Measurements from ENCODE around the gene CNNM3.
A peak's percentile ranks its signal among the peaks of the same experiment; 100 is the strongest.

Gene CNNM3

DNA sequence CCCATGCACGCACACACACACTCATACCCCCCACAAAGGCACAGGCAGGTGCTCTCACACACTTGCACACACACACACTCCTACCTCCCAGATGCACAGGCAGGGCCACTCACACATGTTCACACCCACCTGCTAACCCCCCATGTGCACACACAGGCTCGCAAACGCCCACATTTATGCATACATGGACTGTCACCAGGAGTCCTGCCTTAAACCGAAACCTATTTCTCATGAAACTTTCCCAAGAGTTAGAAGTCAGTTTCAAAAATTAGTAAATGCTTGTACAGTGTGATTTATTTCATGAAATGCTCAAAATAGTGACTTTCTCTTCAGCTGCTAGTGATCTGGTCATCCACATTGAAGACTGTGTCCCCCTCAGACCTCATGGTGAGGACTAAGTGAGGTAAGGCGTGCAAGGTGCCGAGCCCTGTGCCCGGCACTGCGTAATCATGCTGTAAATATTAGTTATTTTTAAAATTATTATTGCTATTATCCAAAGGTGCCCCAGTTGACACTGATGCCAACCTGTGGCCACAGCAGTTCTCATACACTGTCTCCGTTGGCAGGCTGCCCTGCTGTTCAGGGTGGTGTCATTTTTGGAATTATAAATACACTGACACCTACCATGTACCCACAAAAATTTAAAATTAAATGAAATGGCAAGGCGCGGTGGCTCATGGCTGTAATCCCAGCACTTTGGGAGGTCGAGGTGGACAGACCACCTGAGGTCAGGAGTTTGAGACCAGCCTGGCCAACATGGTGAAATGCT, 43.0 kb upstream of the CNNM3 start:
- no peak for TF ChIP-seq ZFX (IDR thresholded peaks at IDR 0.05)
- no peak overlapping the region for H3K27ac ChIP-seq

DNA sequence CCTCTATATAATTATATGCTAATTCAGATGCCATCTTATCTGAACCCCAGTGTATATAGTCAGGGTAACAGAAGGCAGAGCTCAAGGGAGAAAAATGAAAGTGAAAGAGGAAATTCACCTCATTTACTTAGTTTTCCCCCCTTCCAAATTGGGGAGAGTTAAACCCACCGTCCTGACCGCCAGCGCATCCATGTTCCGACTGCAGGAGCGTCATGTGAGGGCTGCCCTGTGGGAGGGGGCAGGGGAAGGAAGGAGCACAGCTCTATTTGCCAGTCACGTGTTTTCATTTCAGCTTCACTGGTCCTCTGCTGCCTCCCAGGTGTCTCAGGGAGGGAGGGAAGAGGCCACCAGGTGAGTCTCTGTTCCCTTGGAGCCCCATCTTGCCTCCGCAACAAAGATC, 42.1 kb upstream of the CNNM3 start:
- no peak overlapping the region for H3K27ac ChIP-seq
- TF ChIP-seq, protein P1, sequence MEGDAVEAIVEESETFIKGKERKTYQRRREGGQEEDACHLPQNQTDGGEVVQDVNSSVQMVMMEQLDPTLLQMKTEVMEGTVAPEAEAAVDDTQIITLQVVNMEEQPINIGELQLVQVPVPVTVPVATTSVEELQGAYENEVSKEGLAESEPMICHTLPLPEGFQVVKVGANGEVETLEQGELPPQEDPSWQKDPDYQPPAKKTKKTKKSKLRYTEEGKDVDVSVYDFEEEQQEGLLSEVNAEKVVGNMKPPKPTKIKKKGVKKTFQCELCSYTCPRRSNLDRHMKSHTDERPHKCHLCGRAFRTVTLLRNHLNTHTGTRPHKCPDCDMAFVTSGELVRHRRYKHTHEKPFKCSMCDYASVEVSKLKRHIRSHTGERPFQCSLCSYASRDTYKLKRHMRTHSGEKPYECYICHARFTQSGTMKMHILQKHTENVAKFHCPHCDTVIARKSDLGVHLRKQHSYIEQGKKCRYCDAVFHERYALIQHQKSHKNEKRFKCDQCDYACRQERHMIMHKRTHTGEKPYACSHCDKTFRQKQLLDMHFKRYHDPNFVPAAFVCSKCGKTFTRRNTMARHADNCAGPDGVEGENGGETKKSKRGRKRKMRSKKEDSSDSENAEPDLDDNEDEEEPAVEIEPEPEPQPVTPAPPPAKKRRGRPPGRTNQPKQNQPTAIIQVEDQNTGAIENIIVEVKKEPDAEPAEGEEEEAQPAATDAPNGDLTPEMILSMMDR (conservative IDR thresholded peaks at IDR 0.05) = no peak
- no peak for TF ChIP-seq ZFX (IDR thresholded peaks at IDR 0.05)

DNA sequence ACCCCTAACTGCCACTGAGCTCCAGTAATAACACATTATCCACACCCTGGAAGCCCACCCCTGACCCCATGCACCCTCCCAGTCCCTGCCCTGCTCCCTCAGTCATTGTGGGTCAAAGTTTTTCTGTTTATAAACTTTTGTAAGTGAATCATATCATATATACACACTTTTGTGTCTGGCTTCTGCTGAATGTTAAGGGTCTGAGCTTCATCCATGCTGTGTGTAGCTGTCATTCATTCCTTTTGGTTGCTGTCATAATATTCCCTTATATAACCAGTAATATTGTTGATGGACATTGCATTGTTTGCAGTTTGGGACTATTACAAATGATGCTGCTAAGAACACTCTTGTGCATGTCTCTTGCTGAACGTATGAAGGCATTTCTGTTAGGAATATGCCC, 40.9 kb upstream of the CNNM3 start:
- TF ChIP-seq, protein P1 (conservative IDR thresholded peaks at IDR 0.05) = no peak
- TF ChIP-seq ZFX (IDR thresholded peaks at IDR 0.05) = no peak
- no peak overlapping the region for H3K27ac ChIP-seq

DNA sequence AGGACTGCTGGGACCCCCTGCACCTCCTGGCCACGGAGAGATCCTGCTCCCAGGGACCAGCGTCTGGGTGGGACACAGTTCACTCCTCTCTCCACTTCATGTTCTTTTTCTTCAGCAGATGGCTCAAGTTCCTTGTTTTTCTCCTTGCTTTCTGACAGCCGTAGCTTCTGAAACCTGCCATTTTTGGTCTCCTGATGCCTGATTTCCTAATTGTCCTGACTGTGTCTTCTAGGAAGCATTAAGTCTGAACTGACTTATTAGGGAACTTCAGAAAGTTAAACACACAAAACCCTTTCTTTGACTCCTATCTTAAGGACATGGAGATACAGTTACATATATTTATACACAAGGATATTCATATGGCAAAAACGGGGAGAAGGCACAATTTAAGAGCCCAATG, 32.7 kb upstream of the CNNM3 start:
- no peak overlapping the region for H3K27ac ChIP-seq

DNA sequence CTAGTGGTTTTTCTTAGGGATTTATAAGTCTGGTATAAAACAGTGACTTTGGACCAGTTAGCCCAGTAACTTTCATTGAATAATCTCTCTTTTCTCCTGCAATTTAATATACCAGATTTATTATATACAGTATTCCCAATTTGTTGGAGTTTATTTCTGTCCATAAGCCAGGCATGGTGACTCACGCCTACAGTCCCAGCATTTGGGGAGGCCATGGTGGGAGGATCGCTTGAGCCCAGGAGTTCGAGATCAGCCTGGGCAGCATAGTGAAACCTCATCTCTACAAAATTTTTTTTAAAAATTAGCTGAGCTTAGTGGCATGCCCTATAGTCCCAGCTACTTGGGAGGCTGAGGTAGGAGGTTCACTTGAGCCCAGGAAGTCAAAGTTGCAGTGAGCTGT, 28.7 kb upstream of the CNNM3 start:
- peak overlapping the region; percentile 37; the same call in 1 of the 2 replicates for H3K27ac ChIP-seq
- TF ChIP-seq, protein P1 (conservative IDR thresholded peaks at IDR 0.05) = no peak
- no peak for TF ChIP-seq ZFX (IDR thresholded peaks at IDR 0.05)

More for the DNA sequence above, 32.7 kb upstream of the CNNM3 start:
- TF ChIP-seq, protein P1 (conservative IDR thresholded peaks at IDR 0.05) = no peak
- no peak for TF ChIP-seq ZFX (IDR thresholded peaks at IDR 0.05)

DNA sequence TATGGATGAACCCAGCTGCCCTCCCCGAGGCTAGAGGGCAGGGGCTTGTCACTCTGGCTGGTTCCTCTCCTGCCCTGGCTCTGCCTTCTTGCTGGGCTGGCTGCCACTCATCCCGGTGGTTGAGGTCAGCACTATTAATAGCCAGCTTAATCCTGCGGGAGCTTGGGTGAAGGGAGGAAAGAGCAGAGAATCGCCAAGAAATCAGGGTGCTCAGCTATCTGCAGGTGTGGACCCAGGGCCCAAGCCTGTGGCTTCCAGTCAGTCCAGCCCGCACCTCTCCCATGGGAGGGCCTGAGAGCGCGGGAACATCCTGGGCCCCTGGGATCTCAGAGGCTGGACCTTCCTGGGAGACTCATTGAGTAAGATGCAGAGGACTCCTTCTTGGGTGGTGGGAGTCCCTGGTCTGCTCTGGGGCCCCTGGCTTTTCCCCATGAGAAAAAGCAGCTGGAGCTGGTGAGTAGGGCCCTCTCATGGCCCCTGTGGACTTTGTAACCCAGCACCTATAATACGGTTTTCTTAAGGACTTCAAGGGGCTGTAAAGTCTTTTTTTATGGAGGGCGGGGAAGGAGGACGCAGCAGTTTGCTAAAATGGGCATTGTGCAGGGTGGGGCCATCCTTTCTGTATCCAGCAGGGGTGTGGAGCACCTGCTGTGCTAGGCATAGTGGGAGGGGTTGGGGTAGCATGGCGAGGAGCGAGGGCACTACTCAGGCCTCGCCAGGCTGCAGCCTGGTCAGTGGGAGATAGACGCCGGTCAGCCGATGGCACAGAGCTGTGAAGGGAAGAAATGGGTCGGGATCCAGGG, 27.4 kb upstream of the CNNM3 start:
- peak overlapping the region; percentile 37 for H3K27ac ChIP-seq
- TF ChIP-seq, protein P1 (conservative IDR thresholded peaks at IDR 0.05) = no peak
- TF ChIP-seq ZFX (IDR thresholded peaks at IDR 0.05) = no peak

DNA sequence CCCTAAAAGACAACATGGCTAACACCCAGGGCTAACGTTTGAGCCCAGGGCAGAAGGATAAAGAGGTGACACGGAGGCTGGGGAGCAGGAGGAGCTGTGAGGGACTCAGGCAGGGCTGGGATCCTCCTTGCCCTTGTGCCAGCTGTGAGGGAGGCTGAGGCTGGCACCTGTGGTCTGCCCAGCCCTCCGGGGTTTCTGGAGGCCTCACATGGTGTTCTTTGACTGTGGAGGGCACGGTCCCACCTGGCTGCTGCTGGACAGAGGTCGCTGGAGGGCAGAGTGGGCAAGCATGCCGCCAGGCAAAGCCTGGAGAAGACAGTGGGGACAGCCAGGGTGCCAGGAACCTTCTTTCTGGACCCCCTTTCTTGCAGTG, 26.8 kb upstream of the CNNM3 start:
- TF ChIP-seq ZFX (IDR thresholded peaks at IDR 0.05) = no peak
- TF ChIP-seq, protein P1 (conservative IDR thresholded peaks at IDR 0.05) = no peak
- H3K27ac ChIP-seq = peak overlapping the region; percentile 37; the same call in 1 of the 2 replicates

Data from C4-2B (cell line).